GM19099 (cell line): ENCODE measurements around the gene IL20RA.

Experiments used
- POLR2A ChIP-seq: IDR thresholded peaks from 3 replicates; pipeline ENCODE4 v1.6.1; 2011; ENCODE audit warnings: low read depth; ENCODE audit not compliant: insufficient read length; ENCODE audit errors: extremely low read depth

Gene IL20RA

DNA sequence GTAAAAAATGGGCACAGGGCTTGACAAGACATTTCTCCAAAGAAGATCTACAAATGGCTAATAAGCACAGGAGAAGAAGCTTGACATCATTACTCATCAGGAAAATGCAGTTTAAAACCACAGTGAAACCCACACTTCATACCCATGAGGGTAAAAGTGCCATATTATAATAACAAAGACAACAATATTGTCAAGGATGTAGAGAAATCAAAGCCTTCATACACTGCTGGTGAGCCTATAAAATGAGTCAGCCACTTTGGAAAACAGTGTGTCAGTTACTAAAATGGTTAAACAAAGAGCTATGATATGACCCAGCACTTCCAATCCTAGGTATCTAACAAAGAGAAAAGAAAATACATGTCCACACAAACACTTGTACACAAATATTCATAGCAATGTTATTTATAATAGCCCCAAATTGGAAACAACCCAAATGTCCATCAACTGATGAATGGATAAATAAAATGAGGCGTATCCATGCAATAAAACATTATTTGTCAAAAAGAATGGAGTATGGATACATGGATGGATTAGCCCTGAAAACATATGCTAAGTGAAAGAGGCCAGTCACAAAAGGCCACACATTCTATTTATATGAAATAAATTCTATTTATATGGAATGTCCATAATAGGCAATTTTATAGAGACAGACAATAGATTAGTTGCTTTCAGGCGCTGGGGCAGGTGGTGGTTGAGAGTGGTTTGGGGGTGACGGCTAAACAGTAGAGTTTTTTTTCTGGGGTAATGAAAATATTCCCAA, 11.5 kb upstream of the IL20RA start:
- TF ChIP-seq POLR2A: no peak

- TF ChIP-seq POLR2A: no peak
These were observed 7.2 kb upstream of the IL20RA start for GRCh38 chr6:137051790-137052472.

DNA sequence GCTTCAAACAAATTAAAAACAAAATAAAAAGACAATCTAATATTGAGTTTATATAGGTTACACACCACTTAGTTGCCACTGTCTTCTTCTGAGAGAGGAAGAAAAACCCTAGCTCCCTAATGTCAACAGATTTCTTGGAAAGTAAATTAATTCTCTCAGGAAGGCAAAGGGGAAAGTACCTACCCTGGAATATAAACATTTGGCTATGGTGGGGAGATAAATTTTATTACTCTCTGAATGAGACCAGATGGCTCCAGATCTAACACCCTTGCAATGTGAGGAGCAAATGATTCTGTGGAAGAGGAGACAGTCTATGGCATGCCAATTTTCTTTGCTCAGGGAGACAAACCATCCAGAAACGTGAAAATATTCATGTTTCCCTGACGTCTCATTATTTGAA, 4.3 kb upstream of the IL20RA start:
- no peak for TF ChIP-seq POLR2A

DNA sequence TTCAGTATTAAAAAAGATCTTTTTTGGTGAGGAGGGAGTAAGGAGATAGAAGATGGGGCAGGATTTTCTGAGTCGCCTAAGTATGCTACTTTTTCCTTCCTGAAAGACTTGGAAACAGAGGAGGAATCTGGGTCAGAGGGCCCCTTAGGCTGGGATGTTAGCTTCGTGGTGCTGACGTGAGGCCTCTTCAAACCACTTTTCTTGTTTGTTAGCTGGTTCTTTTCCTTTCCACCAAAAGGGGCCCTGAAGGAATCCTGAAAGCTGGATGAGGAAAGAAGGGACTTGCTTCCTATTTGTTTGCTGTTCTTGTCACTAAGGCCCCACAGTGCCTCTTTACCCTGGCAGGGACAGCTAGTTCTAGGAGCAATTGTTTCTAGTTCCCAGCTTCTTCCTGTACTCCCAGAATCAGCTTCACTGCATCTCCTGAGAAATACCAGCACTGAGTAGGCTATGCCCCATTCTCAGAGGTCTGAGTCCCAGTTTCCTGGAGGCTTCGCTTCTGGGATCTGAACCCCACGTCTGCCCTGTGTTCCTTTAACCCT, 2.2 kb upstream of the IL20RA start:
- no peak for TF ChIP-seq POLR2A

GRCh38 chr6:137045222-137045789, 541 bp upstream of the IL20RA start:
- no peak for TF ChIP-seq POLR2A

- no peak for TF ChIP-seq POLR2A
These were observed 927 bp downstream of the IL20RA start for GRCh38 chr6:137043710-137044365.

- TF ChIP-seq POLR2A: no peak
These were observed 4.4 kb downstream of the IL20RA start for GRCh38 chr6:137040393-137040792.

- TF ChIP-seq POLR2A: no peak
These were observed 5.8 kb downstream of the IL20RA start for GRCh38 chr6:137039010-137039409.

DNA sequence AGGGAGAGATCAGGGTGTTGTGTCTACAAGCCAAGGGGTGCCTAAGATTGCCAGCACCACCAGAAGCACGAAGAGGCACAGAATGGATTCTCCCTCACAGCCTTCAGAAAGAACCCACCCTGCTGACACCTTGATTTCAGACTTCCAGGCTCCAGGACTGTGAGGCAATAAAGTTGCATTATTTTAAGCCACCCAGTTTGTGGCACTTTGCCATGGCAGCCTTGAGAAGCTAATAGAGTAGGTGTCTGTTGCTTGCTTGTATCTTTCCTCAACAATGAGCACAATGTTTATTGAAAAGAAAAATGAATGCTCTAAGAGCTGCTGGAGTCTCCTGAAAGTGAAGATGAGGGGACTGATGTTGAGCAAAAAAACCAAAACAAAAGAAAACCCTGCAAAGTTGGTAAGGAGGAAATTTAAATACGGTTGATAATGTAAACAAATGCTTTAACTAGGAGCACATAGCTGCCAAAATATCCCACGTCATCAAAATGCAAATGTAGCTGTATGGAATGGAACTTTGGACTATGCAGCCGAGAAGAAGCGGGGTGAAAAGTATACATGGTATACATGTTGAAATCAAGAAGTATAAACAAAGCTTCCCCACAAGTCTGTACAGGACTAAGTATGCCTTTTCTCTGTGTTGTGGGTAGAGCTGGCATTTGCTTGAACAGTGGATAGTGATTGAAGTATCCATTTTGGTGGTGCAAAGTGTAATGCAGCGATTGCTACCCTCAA, 8.0 kb downstream of the IL20RA start:
- TF ChIP-seq POLR2A: no peak

DNA sequence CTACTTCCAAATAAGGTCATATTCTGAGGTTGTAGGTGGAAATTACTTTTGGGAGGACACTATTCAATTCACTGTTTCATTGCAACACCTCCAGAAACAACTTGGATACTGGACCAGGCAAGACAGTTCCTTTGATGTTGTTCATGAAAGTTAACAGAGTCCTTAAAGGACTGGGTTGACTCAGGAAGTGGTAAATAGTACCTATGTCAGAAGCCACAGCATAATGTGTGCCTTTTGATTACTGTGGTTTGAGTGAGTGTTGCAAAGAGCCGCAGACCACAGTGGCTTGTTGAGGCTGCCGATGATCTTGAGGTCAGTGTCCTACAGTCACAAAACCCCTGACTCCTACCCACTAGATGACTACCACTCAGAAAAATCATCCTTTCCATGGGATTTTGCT, 10.9 kb downstream of the IL20RA start:
- no peak for TF ChIP-seq POLR2A

DNA sequence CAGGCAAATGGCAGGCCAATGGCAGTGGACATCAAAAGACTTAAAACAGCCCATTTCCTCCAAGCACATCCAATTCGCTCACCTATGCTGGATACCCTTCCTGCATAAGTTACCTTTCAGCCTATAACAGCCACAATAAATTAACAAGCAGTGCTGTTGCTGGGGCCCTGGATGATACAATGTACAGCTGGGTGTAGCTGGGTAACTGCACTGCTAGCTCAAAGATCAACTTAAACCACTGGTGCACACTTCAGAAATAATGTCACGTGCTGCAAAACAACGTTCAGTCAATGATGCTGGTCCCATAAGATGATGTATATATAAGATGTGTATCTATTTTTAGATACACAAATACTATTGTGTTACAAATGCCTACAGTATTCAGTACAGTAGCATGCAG, 13.6 kb downstream of the IL20RA start:
- TF ChIP-seq POLR2A: no peak

DNA sequence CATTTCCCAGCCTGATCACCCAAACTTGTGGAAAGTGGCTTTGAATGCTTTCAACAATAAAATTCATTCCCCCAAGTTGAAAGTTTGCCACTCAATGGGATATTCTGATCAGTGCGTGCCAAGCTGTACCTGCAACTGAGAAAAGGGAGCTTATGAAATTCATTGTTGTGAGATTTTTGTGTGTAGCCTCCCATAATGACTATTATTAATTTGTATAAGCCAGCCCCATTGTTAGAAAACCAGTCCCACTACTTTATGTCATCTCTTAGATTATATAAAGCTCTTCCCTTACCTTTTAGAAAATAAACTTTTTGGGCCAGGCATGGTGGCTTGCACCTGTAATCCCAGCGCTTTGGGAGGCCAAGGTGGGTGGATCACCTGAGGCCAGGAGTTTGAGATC, 15.9 kb downstream of the IL20RA start:
- TF ChIP-seq POLR2A: no peak

GRCh38 chr6:137025786-137026730, 18.7 kb downstream of the IL20RA start:
- TF ChIP-seq POLR2A: no peak
